UCSD-AML1 (cell line): ENCODE results near the gene TIMP3.
A peak's percentile ranks its signal among the peaks of the same experiment; 100 is the strongest.

Experiments
- DNase-seq: peaks from one replicate; lab custom pipeline; 2025; ENCODE audit not compliant: unreplicated experiment; lab: John Stamatoyannopoulos, UW

TIMP3 gene

DNA sequence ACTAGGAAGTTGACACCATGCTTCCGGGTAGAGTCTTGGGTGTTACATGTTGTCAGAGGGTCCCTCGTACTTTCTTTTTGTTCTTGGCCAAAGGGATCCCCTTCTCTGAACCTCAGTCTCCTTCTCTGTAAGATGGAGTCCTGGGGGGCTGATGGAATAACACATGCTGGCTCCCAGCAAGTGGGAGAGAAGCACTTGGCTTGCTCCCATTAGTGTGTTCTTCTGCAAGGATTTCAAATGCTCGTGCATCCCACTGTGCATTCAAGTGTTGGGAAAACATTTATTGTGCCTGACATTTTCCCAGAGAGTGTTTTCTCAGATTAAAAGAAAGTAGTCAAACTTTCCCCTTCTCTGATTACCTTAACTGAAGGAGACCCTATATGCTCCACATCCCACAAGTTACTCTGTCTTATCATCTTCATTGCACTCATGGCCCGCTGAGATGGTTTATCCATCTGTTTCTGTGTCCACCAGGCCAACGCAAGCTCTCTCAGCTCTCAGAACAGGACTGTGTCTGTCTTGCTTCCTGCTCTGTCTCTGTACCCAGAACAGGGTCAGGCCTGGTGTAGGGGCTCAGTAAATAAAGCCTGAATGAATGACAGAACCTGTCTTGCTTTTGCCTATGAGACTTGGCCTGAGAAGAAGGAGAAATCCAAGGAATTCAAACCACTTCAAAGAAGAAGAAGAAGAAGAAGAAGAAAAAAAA, 16.0 kb upstream of the TIMP3 start:
- no peak for DNase-seq

DNA sequence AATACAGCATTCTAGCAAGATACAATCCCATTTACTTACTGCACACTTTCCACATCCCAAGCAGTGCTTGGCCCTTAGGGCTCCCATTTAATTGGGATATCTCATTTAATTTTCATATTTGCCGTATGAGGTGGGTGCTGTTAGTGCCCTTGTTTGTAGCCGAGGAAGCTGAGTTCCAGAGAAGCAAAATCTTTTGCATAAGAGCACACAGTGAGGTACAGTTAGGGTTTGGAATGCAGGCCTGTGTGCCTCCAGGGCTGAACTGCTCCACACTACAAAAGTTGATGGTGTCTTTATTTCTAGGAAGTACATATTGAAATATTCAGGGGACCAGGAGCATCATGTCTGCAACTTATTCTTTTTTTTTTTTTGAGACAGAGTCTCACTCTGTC, 15.5 kb upstream of the TIMP3 start:
- DNase-seq = no peak

DNA sequence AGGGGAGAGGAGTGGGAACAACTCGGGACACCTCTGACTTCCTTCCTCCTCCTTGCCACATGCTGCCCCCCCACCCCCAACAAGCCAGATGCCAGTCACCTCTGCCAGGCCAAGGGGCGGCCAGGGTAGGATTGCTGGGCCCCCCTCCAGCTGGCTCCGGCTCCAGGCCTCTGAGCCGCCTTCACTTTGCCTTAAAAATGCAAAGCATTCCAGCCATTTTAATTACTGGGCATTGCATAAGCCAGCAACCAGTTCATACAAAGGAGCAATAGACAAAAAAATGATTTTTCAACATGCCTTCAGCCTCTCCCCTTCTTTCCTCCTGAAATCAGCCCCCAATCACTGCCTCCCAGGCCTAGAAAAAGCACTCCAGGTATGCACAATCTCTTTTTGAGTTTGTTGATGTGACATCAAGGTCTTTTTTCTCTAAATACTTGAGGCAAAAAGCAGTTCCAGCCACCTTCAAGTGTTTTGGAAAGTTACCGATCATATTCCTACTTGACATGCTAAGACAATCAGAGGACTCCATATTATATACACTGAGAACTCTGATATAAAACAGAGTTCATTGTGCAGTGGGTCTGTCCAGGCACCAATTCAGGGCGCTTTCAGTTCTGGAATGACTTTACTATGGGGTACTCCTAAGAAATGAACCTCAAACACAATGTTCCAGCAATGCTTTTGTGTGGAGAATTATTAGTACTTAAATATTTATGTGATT, 12.4 kb upstream of the TIMP3 start:
- no peak for DNase-seq

DNA sequence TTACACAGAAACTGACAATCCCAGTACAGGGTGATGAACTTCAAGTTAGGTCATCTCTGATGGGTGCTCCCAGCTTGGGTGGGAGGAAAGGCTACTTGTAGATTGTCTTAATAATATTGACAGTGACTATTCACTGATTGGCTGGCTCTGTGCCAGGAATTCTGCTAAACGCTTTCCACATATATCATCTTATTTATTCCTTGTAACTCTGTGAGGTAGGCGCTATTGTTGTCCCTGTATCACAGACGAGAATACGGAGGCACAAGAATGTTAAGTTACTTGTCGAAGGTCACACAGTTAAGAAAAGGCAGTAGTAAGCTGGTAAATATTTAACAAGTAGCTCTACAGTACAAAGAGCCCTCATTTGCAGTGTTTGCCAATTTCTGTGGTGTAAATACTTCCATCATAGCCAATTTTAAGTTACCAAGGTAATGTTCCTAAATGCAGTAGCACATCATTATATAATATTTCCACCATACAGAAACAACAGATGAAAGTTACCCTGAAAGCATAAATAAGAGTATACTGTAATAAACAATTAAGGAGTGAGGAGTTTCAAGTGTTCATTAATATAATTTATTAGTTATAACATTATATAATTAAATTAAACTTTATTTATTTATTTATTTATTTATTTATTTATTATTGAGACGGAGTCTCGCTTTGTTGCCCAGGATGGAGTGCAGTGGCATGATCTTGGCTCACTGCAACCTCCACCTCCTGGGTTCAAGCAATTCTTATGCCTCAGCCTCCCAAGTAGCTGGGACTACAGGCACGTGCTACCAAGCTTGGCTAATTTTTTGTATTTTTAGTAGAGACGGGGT, 11.5 kb upstream of the TIMP3 start:
- DNase-seq = no peak

DNA sequence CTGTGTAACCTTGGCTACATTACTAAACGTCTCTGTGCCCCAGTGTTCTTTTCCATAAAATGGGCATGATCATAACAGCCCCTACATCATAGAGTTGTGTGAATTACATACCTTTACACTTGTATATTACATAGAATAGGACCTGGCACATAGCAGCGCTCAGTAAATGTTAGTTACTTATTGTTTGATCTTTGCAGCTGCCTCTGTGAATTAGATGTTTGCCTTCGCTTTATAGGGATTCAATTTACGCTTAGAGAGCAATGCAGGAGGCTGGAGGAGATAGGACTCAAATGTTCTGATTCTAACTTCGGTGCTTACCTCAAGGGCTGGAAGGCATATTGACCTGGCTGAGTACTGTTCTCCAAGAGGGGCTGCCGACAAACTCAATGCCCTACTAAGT, 10.4 kb upstream of the TIMP3 start:
- DNase-seq = no peak

DNA sequence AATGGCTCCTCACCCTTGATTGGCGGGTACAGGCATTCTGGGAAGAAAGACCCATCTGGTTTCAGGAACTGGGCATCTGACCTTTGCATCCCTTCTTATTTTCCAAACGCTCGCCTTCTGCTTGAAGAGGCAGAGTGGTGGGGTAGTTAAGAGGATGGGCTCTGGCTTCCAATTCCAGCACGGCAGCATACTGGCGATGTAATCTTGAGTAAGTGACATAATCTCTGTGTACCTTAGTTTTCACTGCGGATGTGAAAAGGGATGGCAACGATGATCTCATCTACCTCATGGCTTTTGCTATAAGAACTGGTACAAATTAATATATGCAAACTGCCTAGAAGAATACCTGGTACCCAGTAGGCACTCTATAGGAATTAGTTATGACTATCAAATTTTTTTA, 10.0 kb upstream of the TIMP3 start:
- DNase-seq = no peak

- DNase-seq = no peak
Measured at GRCh38 chr22:32793589-32793988, 7.9 kb upstream of the TIMP3 start.

- DNase-seq = no peak
Measured at GRCh38 chr22:32794449-32795213, 6.9 kb upstream of the TIMP3 start.

DNA sequence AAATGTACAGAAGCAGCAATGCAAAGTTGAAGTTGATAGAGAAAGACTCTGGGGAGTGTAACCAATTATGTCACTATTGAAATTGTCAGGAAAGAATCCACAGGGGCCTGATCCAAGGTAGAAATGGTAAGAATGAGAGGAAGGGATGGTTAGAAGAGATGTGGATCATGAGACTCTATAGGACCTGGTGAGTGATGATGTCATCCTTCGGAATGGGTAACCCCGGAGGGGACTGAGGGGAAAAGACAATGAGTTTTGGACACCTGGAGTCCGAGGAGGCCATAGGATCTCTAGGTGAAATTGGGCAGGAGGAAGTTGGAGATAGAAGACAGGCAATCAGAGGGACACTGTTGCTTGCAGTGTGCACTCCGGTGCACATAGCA, 6.3 kb upstream of the TIMP3 start:
- DNase-seq = no peak

DNA sequence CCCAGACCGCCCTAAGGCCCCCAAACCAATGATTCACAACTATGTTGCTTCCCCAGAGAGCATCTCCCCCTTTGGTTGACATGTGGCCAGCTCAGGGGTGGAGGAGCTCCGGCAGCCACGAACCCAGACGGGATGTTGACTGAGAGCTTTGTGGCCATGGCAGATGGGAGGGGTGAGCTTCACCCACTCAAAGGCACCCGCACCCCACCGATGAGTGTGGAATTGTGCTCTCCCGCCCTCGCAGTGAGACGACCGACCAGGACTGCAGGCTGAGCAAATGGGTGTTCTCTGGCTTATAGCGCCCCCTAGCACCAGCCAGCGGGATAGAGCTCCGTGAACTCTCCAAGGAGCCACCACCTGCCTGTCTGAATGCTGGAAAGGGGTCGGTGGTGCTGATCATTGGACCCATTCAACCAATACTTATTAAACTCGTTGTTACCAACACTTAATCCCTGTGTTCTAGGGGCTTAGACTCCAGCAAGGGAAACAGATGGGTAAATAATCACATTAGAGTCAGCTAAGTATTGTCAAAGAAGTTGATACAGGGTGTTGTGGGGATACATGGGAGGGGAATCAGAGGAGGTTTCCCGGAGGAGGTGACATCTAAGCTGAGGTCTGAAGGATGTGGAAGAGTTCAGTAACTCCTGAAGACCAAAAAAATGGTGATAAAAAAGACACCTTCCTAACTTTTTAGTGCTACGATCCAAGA, 4.5 kb upstream of the TIMP3 start:
- peak; percentile 83 for DNase-seq

DNA sequence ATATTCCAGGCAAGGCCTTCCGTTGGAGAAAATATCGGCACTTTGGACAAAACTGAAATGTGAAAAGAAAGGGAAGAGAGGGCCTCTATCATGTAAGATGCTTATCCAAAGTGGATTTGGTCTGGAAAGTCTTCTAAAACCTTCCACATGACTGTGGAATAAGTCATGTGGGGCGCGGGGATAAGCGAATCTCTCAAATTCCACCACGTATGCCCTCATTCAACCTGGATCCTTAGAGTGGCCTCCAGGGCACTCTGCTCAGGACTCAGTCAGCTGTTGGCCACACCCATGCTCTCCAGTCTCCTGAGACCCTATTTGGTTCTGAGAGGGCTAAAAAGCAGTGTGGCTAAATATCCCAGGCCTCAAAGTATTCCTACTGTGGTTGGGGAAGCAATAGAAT, 2.0 kb upstream of the TIMP3 start:
- no peak for DNase-seq

- no peak for DNase-seq
Measured at GRCh38 chr22:32800158-32800882, 1.2 kb upstream of the TIMP3 start.

- no peak for DNase-seq
Measured at GRCh38 chr22:32800994-32801536, 440 bp upstream of the TIMP3 start.

DNA sequence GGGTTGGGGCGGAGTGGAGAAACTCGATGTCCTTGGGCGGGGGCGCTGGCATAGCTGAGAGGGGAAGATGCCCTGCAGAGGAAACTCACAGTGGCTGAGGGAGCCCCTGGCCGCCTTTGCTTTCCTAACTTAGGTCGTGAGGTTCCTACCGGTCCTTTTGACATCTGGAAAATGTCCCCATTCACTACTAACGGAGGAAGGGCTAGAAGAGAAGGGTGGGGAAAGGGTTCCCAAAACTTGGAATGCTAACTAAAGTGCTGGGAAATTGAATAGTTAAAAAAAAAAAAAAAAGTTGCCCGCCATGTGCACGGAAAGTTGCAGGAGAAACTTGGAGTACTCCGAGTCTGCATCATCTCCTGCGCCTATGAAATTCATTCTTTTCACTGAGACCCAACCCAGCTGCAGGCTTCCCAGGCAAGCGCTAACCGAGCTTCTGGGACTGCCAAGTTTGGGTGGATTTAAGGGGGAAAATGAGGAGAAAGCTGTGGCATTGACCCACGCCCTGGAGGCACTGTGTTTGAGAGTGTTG, 796 bp downstream of the TIMP3 start:
- no peak for DNase-seq

DNA sequence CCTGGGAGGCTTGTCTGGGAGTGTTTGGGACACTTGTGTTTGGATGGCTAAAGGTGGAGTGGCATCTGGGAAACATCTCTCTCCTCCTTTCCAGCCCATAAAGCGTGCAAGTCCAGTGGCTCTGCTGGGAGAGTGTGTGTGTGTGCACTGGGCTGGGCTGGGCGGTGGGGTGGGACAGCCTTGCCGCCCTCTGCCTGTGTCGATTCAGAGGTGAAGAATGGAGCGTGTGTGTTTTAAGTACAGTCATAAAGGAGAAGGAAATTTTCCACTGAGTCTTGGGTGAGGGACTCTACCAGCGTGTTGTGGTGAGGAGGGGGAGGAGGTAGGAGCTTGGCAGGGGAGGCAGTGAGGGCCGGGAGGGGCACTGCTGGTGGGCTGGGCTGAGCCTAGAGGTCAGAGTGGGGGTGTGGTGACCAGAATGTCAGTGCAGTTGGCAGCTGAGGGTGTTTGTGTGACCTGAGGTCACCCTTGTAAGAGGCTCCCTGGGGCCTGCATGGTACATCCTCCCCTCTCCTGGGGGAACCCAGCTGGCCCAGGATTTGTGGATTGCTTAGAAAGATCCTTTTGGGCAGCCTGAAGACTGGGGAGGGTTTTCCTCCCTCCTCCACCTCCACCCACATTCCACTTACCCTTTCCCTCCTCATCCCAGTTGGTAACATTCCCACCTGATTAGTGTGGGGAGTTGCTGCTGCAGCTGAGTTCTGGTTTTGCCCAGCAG, 1.7 kb downstream of the TIMP3 start:
- DNase-seq = peak; percentile 60

DNA sequence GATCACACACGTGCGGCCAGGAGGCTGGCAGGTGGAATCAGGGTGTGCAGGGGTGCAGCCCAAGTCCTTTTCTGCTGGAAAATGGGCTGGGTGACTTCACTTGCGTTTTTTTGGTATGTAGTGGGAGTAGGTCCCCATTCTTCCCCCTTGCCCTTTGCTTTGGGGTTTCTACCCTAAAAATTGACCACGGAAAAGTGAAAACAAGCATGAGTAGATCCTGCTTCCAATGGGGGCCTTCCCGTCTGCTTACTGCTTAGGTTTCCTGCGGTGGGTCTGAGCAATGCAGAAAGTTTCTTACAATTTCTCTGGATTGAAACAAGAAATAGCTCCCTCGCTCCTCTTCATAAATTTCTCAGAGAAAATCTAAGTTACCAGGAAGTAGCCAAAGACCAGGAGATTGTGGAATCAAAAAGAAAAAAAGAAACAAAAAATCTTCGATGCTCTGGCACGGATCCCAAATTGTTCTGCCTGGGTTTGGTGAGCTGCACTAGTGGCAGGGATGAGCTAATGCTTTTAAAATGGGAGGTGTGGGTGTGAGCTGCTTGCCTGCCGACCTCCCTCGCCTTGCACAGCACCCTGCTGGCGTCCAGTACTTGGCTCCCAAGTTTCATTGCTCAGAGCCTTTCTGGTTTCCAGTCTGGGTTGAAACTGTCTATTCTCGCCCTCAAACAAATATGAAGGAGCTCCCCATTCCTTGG, 2.4 kb downstream of the TIMP3 start:
- DNase-seq = peak; percentile 57

GRCh38 chr22:32804531-32805360, 3.2 kb downstream of the TIMP3 start:
- DNase-seq = peak; percentile 63
